SK-N-MC (cell line): Measurements from ENCODE around the gene TAF1.

Source experiments
- EZH2 ChIP-seq: fragments of 200-600 bp; sonication (generic); IDR thresholded peaks from one replicate; pipeline ENCODE4 v1.6.1; 2017; ENCODE audit warnings: antibody characterized with exemption
- FOXP2 ChIP-seq: optimal IDR thresholded peaks from 2 replicates; pipeline ENCODE3; 2011; ENCODE audit warnings: mild to moderate bottlenecking, moderate library complexity; ENCODE audit not compliant: insufficient read depth; ENCODE audit errors: extremely low read length, control extremely low read depth
- POLR2AphosphoS5 ChIP-seq: IDR thresholded peaks from 2 replicates; pipeline ENCODE4 v1.6.1; 2012; ENCODE audit warnings: mild to moderate bottlenecking, low read depth, low read length, borderline replicate concordance

GRCh38 chrX:71504346-71504745, 138.2 kb downstream of the TAF1 start:
- TF ChIP-seq POLR2AphosphoS5 (no peak), EZH2 (no peak), FOXP2 (no peak)
